ENCODE data around the gene AASS.

- TF ChIP-seq POLR2A (IDR thresholded peaks at IDR 0.05): no peak
- TF ChIP-seq, protein P1, sequence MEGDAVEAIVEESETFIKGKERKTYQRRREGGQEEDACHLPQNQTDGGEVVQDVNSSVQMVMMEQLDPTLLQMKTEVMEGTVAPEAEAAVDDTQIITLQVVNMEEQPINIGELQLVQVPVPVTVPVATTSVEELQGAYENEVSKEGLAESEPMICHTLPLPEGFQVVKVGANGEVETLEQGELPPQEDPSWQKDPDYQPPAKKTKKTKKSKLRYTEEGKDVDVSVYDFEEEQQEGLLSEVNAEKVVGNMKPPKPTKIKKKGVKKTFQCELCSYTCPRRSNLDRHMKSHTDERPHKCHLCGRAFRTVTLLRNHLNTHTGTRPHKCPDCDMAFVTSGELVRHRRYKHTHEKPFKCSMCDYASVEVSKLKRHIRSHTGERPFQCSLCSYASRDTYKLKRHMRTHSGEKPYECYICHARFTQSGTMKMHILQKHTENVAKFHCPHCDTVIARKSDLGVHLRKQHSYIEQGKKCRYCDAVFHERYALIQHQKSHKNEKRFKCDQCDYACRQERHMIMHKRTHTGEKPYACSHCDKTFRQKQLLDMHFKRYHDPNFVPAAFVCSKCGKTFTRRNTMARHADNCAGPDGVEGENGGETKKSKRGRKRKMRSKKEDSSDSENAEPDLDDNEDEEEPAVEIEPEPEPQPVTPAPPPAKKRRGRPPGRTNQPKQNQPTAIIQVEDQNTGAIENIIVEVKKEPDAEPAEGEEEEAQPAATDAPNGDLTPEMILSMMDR (IDR thresholded peaks at IDR 0.05): peak in 5 of 6 experiments; percentile 46 to 86 (median 63)
Observed at GRCh38 chr7:122092964-122093797, 50.9 kb downstream of the AASS start.

Measured in thyroid gland (tissue), 4 donors.